Epidermal melanocyte (primary cell): ENCODE results near the gene PSMB5.

Source experiments
- DNase-seq: peaks from one replicate; pipeline ENCODE4 v3.0.0; 2011; ENCODE audit warnings: low spot score; ENCODE audit not compliant: insufficient read length

Gene PSMB5

GRCh38 chr14:23058654-23059504, 24.2 kb upstream of the PSMB5 start:
- no peak for DNase-seq

GRCh38 chr14:23057757-23058653, 23.3 kb upstream of the PSMB5 start:
- DNase-seq = peak; percentile 96

GRCh38 chr14:23056956-23057756, 22.5 kb upstream of the PSMB5 start, which contains the start of gene CDH24:
CDH24 (minus strand) TSS chr14:23057520; CDS start chr14:23055733, 1,787 bp downstream.
- DNase-seq = peak; percentile 77

GRCh38 chr14:23056145-23056955, 21.6 kb upstream of the PSMB5 start:
- peak; percentile 92 for DNase-seq

- DNase-seq = no peak
Observed at GRCh38 chr14:23055621-23056144, 21.0 kb upstream of the PSMB5 start.

GRCh38 chr14:23055147-23055550, 20.4 kb upstream of the PSMB5 start:
- DNase-seq = no peak

GRCh38 chr14:23054000-23054811, 19.5 kb upstream of the PSMB5 start:
- DNase-seq = no peak

- DNase-seq = no peak
Observed at GRCh38 chr14:23053426-23053825, 18.7 kb upstream of the PSMB5 start.

- no peak for DNase-seq
Observed at GRCh38 chr14:23052671-23053070, 18.0 kb upstream of the PSMB5 start.

GRCh38 chr14:23052182-23052623, 17.5 kb upstream of the PSMB5 start:
- no peak for DNase-seq

GRCh38 chr14:23051141-23052057, 16.7 kb upstream of the PSMB5 start:
- DNase-seq = no peak

- no peak for DNase-seq
Observed at GRCh38 chr14:23049011-23049410, 14.3 kb upstream of the PSMB5 start.

- DNase-seq = no peak
Observed at GRCh38 chr14:23047751-23048693, 13.3 kb upstream of the PSMB5 start.

- DNase-seq = no peak
Observed at GRCh38 chr14:23047034-23047634, 12.4 kb upstream of the PSMB5 start.

- no peak for DNase-seq
Observed at GRCh38 chr14:23045419-23046357, 11.0 kb upstream of the PSMB5 start.

- DNase-seq = no peak
Observed at GRCh38 chr14:23044840-23045239, 10.1 kb upstream of the PSMB5 start.
